Mucosa of descending colon (tissue), 3 donors: ENCODE measurements around the gene ZNF385B. TPM values are rescaled to one million over a fixed set of nuclear protein-coding genes. Genes with fewer than 3 reads are reported as not detected.

Source experiments
- ATAC-seq: fragments of 200-7000 bp; cut with Tn5 transposase; one replicate; pipeline ENCODE4 v1.9.1; 2020; ENCODE audit warnings: mild to moderate bottlenecking, moderate library complexity
- DNase-seq, 3 donors: peaks; one replicate each; pipeline ENCODE4 v3.0.0-alpha.2; 2020
- H3K36me3 ChIP-seq: fragments of 200-600 bp; one replicate; pipeline ENCODE4 v1.8.0; 2021; ENCODE audit warnings: low read depth, mild to moderate bottlenecking
- H3K4me1 ChIP-seq: fragments of 200-600 bp; one replicate; pipeline ENCODE4 v1.8.0; 2021; ENCODE audit warnings: low read depth, mild to moderate bottlenecking
- H3K4me3 ChIP-seq: fragments of 200-600 bp; one replicate; pipeline ENCODE4 v1.8.0; 2021; ENCODE audit warnings: mild to moderate bottlenecking
- H3K9me3 ChIP-seq: fragments of 200-600 bp; one replicate; pipeline ENCODE4 v1.8.0; 2021; ENCODE audit warnings: mild to moderate bottlenecking
- intact Hi-C, 2 donors: fragments of 100-400 bp; cut with DNase I in 1 of 2; cut with micrococcal nuclease in 1 of 2; formaldehyde crosslinking; loops; one replicate each; pipeline versions ENCODE4 v1.11.0 to v1.11.1; 2022; cut with DNase I, micrococcal nuclease
- total RNA-seq, 3 donors: library from RNA; stranded (reverse); fragmentation: NEBNext Ultra II Directional in 2 of 3; extraction: Animal tissue kit (Norgen Biotek cat#: 25700) in 2 of 3; gene quantifications; one replicate each; pipeline versions ENCODE4 v1.2.1 to v1.2.4, GENCODE V29; 2021 to 2023
- TF ChIP-seq, protein P1 (sequence below): fragments of 200-600 bp; IDR thresholded peaks from one replicate; pipeline ENCODE4 v1.8.0; 2022; ENCODE audit warnings: antibody characterized with exemption, mild to moderate bottlenecking
- donor health status: DM: no; HTN: no; CAD: no; lungs with moderate emphysema.
- donor health status: DM: no; HTN: no; CAD: no.
- donor health status: DM: no; HTN: yes; CAD: no.

Gene ZNF385B
- total RNA-seq, 3 donors from 2014 or later = 1.2 to 2.2 (median 1.6) TPM

- no peaks in the 10 kb centered on the region for H3K9me3 ChIP-seq
- H3K4me3 ChIP-seq = no peak overlapping the region
- no peak for ATAC-seq
- no peaks in the 10 kb centered on the region for H3K36me3 ChIP-seq
- DNase-seq = no peak
- TF ChIP-seq, protein P1, sequence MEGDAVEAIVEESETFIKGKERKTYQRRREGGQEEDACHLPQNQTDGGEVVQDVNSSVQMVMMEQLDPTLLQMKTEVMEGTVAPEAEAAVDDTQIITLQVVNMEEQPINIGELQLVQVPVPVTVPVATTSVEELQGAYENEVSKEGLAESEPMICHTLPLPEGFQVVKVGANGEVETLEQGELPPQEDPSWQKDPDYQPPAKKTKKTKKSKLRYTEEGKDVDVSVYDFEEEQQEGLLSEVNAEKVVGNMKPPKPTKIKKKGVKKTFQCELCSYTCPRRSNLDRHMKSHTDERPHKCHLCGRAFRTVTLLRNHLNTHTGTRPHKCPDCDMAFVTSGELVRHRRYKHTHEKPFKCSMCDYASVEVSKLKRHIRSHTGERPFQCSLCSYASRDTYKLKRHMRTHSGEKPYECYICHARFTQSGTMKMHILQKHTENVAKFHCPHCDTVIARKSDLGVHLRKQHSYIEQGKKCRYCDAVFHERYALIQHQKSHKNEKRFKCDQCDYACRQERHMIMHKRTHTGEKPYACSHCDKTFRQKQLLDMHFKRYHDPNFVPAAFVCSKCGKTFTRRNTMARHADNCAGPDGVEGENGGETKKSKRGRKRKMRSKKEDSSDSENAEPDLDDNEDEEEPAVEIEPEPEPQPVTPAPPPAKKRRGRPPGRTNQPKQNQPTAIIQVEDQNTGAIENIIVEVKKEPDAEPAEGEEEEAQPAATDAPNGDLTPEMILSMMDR = no peak
- intact Hi-C loops = no loop called here
- peaks cover 3% of the 10 kb centered on the region for H3K4me1 ChIP-seq
Measured at GRCh38 chr2:179856205-179856604, 5.2 kb downstream of the ZNF385B start.

GRCh38 chr2:179855673-179856072 lies 5.7 kb downstream of the ZNF385B start:
- intact Hi-C loops = no loop called here
- DNase-seq (no peak), ATAC-seq (no peak)
- TF ChIP-seq, protein P1 = no peak
- Histone ChIP-seq H3K36me3 (no peaks in the 10 kb centered on the region), H3K9me3 (no peaks in the 10 kb centered on the region), H3K4me3 (no peak overlapping the region), H3K4me1 (peaks cover 3% of the 10 kb centered on the region)

DNA sequence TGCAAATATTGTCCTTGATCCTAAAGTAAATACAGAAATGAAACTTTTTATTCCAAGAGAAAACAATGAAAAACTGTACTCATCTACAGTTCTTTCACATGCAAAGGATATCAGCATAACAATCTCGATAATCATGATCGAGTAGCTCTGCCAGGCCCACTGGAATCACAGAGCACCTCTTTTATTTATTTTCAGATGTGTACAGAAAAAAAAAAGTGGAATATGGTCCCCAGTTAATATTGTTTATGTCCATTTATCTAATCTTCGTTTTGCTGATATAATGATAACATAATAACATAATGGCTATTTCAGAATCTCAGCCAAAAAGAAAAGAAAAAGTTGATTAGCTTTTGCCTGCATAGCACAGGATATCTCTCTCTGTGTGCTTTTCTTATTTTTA lies 6.5 kb downstream of the ZNF385B start:
- TF ChIP-seq, protein P1 = no peak
- H3K4me1 ChIP-seq = no peaks in the 10 kb centered on the region
- H3K36me3 ChIP-seq = no peaks in the 10 kb centered on the region
- ATAC-seq (no peak), DNase-seq (no peak)
- H3K9me3 ChIP-seq = no peaks in the 10 kb centered on the region
- intact Hi-C loops = no loop called here
- H3K4me3 ChIP-seq = no peak overlapping the region

- TF ChIP-seq, protein P1 = no peak
- no peaks in the 10 kb centered on the region for H3K4me1 ChIP-seq
- ATAC-seq (no peak), DNase-seq (no peak)
- intact Hi-C loops = no loop called here
- H3K4me3 ChIP-seq = no peak overlapping the region
- no peaks in the 10 kb centered on the region for H3K9me3 ChIP-seq
- H3K36me3 ChIP-seq = no peaks in the 10 kb centered on the region
Measured at GRCh38 chr2:179853108-179853507, 8.3 kb downstream of the ZNF385B start.

DNA sequence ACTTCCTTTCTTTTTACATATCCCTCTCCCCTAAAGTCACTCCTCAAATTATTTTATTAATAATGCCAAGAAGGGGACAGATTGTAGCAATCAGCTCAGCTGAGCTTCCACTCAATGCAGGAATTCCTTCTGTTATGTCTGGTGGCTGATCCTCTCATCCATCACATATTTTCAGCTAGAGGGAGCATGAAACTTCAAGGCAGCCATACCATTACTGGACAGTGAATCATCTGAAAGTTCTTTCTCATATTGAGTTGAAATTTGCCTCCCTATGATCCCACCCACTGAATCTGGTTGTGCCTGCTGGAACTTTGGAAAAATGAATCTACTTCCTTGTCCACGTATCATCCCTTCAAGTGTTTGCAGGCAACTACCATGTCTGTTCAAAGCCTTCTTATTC lies 11.2 kb downstream of the ZNF385B start:
- no peak for DNase-seq
- H3K36me3 ChIP-seq = no peaks in the 10 kb centered on the region
- no peak overlapping the region for H3K4me3 ChIP-seq
- intact Hi-C loops = no loop called here
- H3K4me1 ChIP-seq = no peaks in the 10 kb centered on the region
- H3K9me3 ChIP-seq = no peaks in the 10 kb centered on the region
- TF ChIP-seq, protein P1 = no peak
- ATAC-seq = no peak

GRCh38 chr2:179849719-179850118 lies 11.7 kb downstream of the ZNF385B start:
- DNase-seq (no peak), ATAC-seq (no peak)
- intact Hi-C loops = no loop called here
- Histone ChIP-seq H3K4me1 (no peaks in the 10 kb centered on the region), H3K9me3 (no peaks in the 10 kb centered on the region), H3K4me3 (no peak overlapping the region), H3K36me3 (no peaks in the 10 kb centered on the region)
- TF ChIP-seq, protein P1 = no peak
